HG03521 (cell line): ENCODE results near the gene LRRC43.
"Not testable (repeated sequence)": the region's sequence is repeated elsewhere in the genome, so short reads cannot be mapped to it uniquely, and the experiment has no call there.

ENCODE experiments used
- ATAC-seq: cut with Tn5 transposase; IDR thresholded peaks from one replicate; pipeline ENCODE4 v1.9.1; 2021; ENCODE audit warnings: mild to moderate bottlenecking, moderate library complexity; ENCODE audit not compliant: unreplicated experiment

The LRRC43 gene

DNA sequence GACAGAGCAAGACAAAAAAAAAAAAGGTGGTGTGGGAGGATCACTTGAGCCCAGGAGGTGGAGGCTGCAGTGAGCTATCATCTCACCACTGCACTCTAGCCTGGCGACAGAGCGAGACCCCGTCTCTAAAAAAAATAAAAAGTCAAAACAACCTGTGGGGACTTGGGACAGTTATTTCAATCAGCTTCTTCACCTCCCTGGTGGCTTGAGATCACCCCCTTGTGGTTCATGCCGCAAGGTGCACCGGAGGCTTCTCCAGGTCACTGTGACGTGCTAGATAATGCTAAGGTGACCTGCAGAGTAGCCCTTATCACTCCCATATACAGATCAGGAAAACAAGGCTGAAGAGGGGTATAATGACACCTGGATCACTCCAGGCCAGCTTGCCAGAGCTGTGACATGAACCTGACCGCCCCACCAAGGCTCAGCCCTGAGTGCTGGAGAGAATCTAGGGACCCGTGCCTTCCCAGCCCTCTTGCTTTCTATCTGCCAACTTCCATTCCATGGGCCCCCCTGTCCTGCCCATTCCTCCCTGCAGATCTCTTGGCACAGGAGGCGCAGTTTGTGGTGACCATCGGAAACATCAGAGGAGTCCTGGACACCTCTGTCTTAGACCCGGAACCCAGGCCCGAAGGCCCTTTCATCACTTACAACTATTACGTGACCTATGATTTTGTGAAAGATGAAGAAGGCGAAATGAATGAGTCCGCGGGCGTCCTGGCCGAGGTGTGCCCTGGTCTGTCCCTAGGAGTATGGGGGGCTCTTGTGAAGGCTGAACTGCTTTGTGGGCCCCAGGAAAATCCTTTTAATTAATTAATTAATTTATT, 8.1 kb downstream of the LRRC43 start:
- ATAC-seq = no peak

DNA sequence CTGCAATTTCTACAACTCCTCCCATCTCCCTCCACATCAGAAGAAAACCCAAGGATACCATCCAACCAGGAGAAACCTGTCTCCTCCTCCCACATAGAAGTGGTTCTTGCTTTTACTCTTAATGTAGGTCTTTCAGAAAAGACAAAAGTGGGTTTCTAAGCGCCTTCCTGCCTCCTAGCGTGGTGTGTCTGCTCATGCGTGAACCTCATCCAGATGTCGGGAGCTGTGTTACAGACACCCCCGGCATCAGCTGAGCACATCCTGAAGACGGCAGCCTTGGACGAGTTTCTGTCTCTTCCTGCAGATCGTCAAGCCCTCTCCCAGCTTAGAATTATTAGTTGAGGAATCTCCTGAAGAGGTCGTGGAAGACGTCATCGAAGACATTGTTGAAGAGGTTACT, 9.5 kb downstream of the LRRC43 start:
- no peak for ATAC-seq

DNA sequence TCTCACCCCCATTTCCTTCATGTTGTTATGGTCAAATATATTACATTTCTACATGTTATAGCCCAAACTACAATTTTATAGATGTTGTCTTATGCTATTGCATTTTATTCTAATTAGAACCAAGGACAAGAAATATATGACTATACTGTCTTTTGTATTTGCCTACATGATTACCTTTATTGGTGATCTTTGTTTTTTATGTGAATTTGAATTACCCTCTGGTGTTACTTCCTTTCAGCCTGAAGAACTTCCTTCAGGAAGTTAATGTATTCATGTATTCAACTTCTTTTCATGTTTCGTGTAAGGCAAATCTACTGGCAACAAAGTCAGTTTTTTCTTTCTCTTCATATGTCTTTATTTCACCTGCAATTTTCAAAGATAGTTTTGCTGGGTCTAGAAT, 11.9 kb downstream of the LRRC43 start:
- no peak for ATAC-seq

DNA sequence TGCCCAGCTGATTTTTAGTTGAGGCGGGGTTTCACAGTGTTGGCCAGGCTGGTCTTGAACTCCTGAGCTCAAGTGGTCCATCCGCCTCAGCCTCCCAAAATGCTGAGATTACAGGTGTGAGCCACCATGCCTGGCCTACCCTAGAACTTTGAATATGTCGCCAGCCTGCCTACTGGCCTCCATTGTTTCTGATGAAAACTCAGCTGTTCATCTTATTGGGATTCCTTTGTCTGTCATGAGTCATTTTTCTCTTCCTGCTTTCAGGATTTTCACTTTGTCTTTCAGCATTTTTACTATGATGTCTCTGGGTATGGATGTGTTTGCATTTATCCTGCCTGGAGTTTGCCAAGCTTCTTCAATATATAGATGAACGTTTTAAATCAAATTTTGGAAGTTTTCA, 12.5 kb downstream of the LRRC43 start:
- no peak for ATAC-seq

DNA sequence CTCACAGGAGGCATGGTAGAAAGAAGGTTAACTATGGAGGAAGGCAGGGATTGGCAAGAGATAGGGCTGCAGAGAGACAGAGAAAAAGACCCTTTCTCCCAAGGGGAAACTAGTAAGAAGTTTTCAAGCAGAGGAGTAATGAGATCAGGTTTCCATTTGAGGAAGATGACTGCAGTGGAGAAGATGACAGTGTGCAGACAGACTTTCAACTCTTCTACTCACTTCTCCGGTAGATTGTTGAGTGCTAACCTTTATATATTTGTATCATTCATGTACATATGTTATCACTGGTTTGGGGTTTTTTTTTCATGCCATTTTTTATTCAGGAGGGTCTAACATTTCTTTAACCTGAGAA, 14.7 kb downstream of the LRRC43 start:
- ATAC-seq = no peak

DNA sequence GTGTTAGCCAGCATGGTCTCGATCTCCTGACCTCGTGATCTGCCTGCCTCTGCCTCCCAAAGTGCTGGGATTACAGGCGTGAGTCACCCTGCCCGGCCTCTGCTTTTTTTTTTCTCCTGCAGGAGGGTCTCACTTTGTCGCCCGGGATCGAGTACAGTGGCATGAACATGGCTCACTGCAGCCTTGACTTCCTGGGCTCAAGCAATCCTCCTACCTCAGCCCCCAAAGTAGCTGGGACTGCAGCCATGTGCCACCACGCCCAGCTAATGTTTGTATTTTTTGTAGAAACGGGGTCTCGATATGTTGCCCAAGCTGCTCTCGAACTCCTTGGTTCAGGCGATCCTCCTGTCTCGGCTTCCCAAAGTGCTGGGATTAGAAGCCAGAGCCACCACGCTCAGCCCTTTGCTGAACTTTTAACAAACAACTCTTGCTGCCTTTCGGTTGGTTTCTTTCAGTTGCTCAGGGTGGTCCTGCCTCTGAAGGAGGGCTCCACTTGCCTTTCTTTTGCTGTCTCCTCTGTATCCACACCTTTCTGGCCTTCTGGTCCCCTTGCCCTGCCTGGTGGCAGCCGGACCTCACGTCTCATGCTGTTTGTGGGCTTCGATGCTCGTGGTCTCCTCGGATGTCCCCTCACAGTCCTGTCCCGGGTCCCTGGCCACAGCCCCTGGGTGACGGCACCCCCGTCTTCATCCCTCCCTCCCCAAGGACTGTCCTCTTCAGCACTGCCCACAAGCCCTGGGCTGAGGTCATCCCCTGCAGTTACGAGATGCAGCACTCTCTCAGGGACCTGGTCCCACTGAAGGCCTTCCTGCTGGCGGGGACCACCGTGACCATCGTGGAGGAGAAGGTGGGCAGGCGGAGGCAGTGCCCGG, 16.8 kb downstream of the LRRC43 start:
- ATAC-seq = no peak

DNA sequence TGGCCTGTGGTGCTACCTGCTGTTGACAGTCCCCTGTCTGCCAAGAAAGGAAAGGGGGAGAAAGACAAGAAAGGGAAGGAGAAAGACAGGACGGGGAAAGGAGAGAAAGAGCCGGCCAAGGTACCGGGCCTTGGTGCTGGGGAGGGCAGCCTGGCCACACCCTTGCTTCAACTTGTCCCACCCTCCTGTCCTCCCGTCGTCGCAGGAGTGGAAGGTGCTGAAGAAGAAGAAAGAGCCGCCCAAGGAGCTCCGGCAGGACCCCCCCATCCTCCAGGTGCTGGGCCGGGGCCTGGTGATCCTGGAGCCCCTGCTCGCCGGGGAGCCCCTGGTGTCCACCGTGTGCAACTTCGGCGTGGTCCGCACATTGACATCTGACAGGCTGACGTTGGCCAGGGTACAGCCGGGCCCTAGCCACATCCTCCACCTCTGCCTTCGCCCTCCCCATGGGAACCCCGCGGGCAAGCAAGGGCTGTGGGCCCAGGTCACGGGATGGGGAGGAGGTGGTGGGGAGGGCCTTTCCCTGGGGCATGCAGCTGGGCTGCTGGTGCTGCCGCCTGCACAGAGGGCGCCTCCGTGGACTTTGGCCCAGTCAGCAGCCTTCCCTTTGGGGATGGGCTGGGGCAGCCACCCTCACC, 17.7 kb downstream of the LRRC43 start:
- ATAC-seq = no peak

DNA sequence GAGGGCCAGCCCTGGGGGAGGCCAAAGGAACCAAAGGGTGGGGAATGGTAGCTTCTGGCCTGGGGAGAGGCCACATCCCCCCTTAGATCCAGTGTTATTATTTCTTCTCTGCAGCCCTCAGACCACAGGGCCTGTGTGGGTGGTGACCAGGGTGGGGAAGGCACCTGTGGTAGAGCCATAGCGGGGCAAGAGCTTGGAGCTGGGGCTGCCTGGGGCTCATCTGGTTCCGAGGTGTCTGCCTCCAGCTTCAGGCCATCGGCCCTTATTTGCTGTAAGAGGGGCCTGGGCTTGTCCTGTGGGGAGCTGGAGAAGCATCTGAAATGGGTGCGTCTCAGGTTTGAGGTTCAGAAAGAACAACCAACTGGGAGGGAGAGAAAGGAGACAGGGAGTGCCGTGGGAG, 18.5 kb downstream of the LRRC43 start:
- no peak for ATAC-seq

DNA sequence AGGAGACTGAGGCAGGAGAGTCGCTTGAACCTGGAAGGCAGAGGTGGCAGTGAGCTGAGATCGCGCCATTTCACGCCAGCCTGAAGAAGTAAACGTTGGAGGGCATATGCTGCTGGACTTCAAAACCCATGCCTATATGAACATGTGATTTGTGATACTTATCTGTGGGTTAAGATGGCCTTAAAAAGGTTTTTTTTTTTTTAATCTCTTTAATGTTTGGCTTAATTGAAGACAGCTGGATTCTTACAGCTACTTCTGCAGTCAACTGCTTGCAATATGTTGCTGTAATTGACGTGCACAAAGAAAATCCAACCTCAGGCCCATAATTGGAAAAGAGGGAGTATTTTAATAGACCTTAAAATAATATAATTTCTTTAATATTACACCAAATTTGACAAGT, 19.1 kb downstream of the LRRC43 start:
- no peak for ATAC-seq

DNA sequence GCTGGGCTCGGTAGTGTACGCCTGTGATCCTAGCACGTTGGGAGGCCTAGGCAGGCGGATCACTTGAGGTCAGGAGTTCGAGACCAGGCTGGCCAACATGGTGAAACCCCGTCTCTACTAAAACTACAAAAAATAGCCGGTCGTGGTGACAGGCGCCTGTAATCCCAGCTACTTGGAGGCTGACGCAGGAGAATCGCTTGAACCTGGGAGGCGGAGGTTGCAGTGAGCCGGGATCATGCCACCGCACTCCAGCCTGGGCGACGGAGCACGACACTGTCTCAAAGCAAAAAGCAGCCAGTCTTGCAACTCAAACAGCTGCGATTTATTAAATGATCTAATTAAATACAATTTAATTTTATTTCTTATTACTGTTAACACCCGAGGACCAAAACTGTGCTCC, 19.9 kb downstream of the LRRC43 start:
- not testable (repeated sequence) for ATAC-seq

DNA sequence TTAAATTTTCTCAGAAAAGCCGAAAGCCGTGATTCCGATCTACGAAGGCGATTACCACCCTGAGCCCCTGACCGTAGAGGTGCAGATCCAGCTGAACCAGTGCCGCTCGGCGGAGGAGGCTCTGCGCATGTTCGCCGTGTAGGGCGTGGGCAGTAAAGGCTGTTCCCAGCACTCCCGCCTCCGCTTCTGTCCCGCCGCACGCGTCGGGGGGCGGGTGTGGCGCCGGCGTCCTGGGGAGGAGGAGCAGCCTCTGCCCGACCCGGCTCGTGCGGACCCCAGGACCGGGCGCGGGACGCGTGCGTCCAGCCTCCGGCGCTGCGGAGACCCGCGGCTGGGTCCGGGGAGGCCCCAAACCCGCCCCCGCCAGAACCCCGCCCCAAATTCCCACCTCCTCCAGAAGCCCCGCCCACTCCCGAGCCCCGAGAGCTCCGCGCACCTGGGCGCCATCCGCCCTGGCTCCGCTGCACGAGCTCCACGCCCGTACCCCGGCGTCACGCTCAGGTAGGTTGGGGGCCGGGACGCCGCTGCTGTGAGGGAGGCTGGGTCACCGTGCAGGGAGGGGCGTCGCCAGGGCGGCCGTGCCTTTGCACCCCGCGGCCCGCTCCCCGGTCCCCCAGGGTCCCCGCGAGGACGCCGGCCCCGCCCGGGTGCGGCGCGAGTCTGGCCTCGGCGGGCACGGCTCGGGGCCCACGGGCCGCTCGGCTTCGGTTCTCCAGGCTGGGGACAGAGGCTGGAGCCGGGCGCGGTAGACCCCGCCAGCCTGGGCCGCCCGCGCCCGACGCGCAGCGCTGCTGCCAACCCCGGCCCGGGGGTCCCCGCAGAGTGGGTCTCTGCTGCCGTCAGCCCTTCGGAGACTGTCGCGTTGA, 20.6 kb downstream of the LRRC43 start, which contains the start of gene B3GNT4:
B3GNT4 (plus strand) TSS at position 409 of the 866 bp plus-strand sequence. CDS start 910 bp downstream, outside the sequence.
- no peak for ATAC-seq

DNA sequence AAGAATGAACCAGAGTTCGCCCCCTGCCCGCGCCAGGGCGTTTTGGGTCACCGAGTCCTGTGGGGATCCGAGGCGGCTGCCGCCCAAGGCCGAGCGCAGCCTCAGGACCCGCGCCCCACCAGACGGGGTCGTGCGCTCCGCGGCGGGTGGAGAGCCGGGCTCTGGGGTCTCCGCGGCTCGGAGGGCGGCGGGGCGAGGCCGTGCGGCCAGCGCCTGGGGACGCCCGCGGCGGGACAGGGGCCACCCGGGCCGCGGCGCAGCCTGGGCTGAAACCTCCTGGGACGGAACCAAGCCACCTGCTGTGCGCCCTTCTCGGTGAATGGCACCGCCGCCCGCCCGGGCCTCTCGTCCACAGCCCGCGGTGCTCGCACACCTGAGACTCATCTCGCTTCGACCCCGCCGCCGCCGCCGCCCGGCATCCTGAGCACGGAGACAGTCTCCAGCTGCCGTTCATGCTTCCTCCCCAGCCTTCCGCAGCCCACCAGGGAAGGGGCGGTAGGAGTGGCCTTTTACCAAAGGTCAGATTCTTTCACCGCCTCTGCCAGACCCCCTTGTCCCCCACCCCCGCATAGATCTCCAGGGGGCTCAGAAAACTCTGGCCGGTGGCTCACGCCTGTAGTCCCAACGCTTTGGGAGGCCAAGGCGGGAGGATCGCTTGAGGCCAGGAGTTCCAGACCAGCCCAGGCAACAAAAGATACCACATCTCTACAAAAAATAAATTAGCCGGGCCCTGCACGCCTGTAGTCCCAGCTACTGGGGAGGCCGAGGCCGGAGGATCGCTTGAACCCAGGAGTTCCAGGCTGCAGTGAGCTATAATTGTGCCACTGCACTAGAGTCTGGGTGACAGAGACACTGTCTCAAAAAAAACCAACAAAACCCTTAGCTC, 21.5 kb downstream of the LRRC43 start:
- ATAC-seq = no peak

DNA sequence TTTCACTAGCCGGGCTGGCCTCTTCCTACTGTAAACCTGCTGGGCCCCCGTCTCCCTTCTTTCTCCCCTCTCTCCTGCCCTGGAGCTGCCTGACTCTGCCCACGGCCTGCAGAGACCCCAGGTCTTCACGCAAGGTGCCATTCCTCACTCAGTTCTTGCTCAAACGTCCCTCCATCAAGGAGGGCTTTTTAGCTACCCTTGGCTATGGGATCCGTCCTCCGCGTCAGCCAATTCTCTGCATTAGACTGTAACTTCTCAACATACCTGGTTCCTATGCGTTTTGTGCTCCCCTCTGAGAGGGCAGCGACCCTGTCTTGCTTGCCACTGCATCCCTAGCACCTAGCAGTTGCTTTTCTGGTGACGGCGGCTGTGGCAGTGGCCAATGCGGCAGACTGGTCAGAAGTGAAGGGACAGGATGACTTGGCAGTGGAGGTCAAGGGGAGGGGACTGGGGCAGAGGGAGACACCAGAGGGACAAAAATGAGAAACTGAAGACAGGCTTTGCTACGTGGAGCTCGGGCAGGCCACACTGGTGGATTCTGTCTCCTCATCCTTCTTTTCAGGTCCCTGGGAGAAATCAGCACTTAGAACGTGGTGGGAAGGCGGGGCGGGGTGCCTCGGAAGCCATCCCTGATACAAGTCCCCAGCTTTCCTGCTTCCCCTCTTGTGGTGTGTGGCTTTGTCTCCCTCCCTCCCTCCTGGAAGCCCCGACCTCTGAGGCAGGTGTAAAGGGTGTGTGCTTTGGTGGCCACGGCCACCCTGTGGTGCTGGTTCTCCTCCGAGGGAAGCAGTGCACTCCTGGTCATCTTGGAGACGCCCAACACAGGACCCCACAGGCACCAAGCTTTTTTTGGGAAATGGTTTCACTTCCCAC, 22.4 kb downstream of the LRRC43 start:
- ATAC-seq = no peak

DNA sequence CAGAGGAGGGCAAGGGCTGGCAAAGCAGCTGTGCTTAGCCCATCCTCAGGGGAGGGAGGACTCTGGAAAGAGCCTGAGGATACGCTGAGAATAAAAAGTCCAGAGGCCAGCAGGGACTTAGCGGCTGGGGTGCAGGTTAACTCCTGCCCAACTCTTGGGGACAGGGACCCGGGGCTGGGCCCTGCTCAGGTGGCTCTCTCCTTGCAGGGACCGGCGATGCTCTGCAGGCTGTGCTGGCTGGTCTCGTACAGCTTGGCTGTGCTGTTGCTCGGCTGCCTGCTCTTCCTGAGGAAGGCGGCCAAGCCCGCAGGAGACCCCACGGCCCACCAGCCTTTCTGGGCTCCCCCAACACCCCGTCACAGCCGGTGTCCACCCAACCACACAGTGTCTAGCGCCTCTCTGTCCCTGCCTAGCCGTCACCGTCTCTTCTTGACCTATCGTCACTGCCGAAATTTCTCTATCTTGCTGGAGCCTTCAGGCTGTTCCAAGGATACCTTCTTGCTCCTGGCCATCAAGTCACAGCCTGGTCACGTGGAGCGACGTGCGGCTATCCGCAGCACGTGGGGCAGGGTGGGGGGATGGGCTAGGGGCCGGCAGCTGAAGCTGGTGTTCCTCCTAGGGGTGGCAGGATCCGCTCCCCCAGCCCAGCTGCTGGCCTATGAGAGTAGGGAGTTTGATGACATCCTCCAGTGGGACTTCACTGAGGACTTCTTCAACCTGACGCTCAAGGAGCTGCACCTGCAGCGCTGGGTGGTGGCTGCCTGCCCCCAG, 23.4 kb downstream of the LRRC43 start:
- ATAC-seq = no peak

DNA sequence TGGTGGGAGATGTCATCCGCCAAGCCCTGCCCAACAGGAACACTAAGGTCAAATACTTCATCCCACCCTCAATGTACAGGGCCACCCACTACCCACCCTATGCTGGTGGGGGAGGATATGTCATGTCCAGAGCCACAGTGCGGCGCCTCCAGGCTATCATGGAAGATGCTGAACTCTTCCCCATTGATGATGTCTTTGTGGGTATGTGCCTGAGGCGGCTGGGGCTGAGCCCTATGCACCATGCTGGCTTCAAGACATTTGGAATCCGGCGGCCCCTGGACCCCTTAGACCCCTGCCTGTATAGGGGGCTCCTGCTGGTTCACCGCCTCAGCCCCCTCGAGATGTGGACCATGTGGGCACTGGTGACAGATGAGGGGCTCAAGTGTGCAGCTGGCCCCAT, 24.1 kb downstream of the LRRC43 start:
- ATAC-seq = no peak

DNA sequence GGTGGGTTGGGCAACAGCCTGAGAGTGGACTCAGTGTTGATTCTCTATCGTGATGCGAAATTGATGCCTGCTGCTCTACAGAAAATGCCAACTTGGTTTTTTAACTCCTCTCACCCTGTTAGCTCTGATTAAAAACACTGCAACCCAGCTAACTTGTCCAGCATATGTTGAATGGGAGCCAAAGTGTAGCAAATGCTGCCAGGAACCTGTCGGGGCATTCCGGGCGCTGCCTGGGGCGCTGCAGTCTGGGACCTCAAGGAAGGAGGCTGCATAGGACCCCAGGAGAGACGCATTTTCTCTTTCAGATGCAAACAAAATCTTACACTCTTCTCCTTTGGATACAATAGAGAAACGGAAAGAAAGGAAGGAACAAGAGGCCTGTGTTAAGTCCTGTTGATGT, 24.5 kb downstream of the LRRC43 start:
- no peak for ATAC-seq

DNA sequence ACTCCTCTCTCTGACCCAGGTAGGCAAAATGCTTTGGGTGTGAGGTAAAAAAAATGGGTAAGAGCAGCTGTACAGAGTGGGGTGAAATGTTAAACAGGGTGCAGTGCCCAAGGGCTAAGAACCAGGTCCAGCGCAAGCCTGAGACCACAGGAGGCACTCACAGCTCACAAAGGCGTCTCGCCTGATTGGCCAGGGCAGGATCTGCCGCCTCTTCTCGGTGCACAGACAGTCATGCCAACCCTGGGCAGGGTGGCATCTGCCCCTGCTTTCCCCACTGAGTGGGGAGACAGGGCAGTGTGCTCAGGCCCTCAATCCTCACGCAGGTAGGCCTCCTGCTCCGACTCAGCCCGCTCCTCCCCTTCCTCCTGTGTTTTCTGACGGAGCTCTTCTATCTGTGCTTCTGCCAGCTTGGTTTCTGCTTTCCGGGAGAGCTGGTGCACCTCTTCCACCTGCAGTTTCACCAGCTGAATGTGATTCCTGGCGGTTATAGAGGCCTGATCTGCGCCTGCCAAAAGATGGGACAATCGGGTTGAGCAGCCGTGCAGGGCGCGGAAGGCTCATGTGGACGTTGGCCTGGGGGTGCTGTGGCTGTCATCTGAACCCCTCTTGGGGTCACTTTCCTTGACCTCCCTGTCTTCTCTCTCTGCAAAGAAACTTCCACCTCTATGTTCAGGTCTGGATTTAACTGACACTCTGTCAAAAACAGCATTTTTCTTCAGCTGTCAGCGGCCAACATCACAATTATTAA, 25.3 kb downstream of the LRRC43 start:
- ATAC-seq = no peak
